Heart left ventricle (tissue), 16 donors: ENCODE results near the gene ERF. TPM values are rescaled to one million over a fixed set of nuclear protein-coding genes. Genes with fewer than 3 reads are reported as not detected.

Source experiments
- ATAC-seq, 4 donors: fragments of 200-7000 bp; cut with Tn5 transposase; one replicate each; pipeline ENCODE4 v1.9.1; 2020 to 2022; ENCODE audit warnings: moderate library complexity in 4 of 4, mild to moderate bottlenecking in 3 of 4, moderate number of reproducible peaks in 1 of 4
- DNase-seq, 5 donors: peaks; one replicate each; pipeline ENCODE4 v3.0.0-alpha.2; 2020
- H3K27ac ChIP-seq, 12 donors: fragments of 200-600 bp; sonication (generic) in 4 of 12; one replicate each; pipeline versions ENCODE4 v1.5.0 to v1.8.0; 2016 to 2022; ENCODE audit warnings: mild to moderate bottlenecking in 2 of 12
- H3K27me3 ChIP-seq, 9 donors: fragments of 200-600 bp; sonication (generic) in 2 of 9; one replicate each; pipeline versions ENCODE4 v1.5.1 to v1.8.0; 2016 to 2022; ENCODE audit warnings: mild to moderate bottlenecking in 3 of 9
- H3K36me3 ChIP-seq, 9 donors: fragments of 200-600 bp; sonication (generic) in 2 of 9; one replicate each; pipeline versions ENCODE4 v1.5.0 to v1.8.0; 2018 to 2022; ENCODE audit warnings: mild to moderate bottlenecking in 2 of 9
- H3K4me1 ChIP-seq, 12 donors: fragments of 200-600 bp; sonication (generic) in 4 of 12; one replicate each; pipeline versions ENCODE4 v1.5.0 to v1.8.0; 2016 to 2022; ENCODE audit warnings: mild to moderate bottlenecking in 3 of 12
- H3K4me3 ChIP-seq, 12 donors: fragments of 200-600 bp; sonication (generic) in 4 of 12; one replicate each; pipeline versions ENCODE4 v1.5.0 to v1.8.0; 2017 to 2022; ENCODE audit warnings: mild to moderate bottlenecking in 9 of 12, moderate library complexity in 4 of 12
- H3K9me3 ChIP-seq, 12 donors: fragments of 200-600 bp; sonication (generic) in 4 of 12; one replicate each; pipeline versions ENCODE4 v1.5.0 to v1.8.0; 2016 to 2022; ENCODE audit warnings: mild to moderate bottlenecking in 1 of 12
- CTCF ChIP-seq, 12 donors: fragments of 200-600 bp; sonication (generic) in 4 of 12; IDR thresholded peaks; one replicate each; pipeline versions ENCODE4 v1.5.0 to v1.8.0; 2018 to 2022; ENCODE audit warnings: antibody characterized with exemption in 12 of 12, mild to moderate bottlenecking in 5 of 12
- POLR2A ChIP-seq, 2 donors: fragments of 450-650 bp; IDR thresholded peaks; one replicate each; pipeline ENCODE4 v1.6.1; 2017; ENCODE audit warnings: antibody characterized with exemption in 2 of 2, mild to moderate bottlenecking in 2 of 2, moderate library complexity in 2 of 2
- WGBS, 4 donors: extraction: QIAGEN DNeasy Blood & Tissue Kit in 2 of 4; methylation state at CpG; one replicate each; pipeline versions ENCODE4 v1.1.5 to v1.1.7; 2013 to 2018; 5-methylcytosine and 5-hydroxymethylcytosine counted together
- intact Hi-C, 10 donors: fragments of 100-400 bp; cut with DNase I; formaldehyde crosslinking; loops; one replicate each; pipeline versions ENCODE4 v1.11.1 to v1.14.2; 2022
- polyA plus RNA-seq, 2 donors: library from polyadenylated mRNA; stranded (reverse); fragments of 200-250 nt; gene quantifications; one replicate each; pipeline ENCODE4 v1.2.3, GENCODE V29; 2013
- total RNA-seq, 9 donors: library from RNA; depleted of rRNA in 2 of 9; stranded (reverse); fragments of >200 nt in 2 of 9; fragmentation: NEBNext Ultra II Directional in 3 of 9; extraction: Animal tissue kit (Norgen Biotek cat#: 25700) in 3 of 9; gene quantifications; one replicate each; pipeline versions ENCODE4 v1.1.0 to v1.2.4, GENCODE V29; 2016 to 2023
- donor health status: ischemic (EF 13 %, LVEDD 7.1; RV severe dilation, severe dysfunction).
- donor health status: healthy with polysubstance abuse.
- donor health status: DM: no; HTN: yes; CAD: no.
- donor health status: DM: no; HTN: no; CAD: no.
- donor health status: ischemic (EF 25% LVEDD 6.9; RV normal size, moderate dysfunction).
- donor health status: ischemic (EF 25% LVEDD 5.7; RV mildly dilated, moderate dysfunction).
- donor health status: healthy.
- donor health status: DM: yes; HTN: yes; CAD: no.
- donor health status: ischemic (EF 35%, LVEDD 5.7; RV mildly dilated, moderate dysfunction).
- donor health status: nonischemic (EF 11% LVEDD 7.7; RV severe dilation, severe dysfunction).
- donor health status: DM: yes; HTN: yes; CAD: no.
- donor health status: PGD.
- donor health status: ischemic (EF 29% LVEDD 5.4; RV normal size, mild dysfunction).
- donor health status: nonischemic (EF 23%, LVEDD 6.1; RV moderate dilation, normal function).

The ERF gene
- total and polyA plus RNA-seq, 11 donors = 26.1 to 49.7 (median 35.5) TPM

DNA sequence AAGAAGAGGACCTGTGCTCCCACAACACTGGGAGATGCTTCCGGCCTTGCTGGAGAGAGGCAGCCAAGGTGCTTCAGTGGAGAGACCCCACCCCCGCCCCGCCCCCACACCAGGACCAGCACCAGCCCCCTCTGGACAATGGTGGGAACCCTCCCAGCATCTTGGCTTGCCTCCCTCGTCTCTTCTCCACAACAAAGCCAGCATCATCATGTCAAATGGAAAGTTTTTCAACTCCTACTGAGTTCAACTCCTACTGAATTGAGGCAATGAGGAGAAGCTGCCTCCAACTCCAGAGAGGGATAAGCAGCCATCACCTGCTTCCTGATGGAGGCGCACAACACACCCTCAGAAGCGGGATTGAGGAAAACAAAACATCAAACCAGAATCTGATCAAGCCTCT is 50.3 kb downstream of the ERF start:
- intact Hi-C loops = no loop called here

GRCh38 chr19:42203700-42204099 is 51.2 kb downstream of the ERF start:
- no peaks in the 10 kb centered on the region for H3K27me3 ChIP-seq
- H3K9me3 ChIP-seq = no peaks in the 10 kb centered on the region
- no peak for DNase-seq
- H3K4me1 ChIP-seq = peaks cover 0 to 73% (median 12%) of the 10 kb centered on the region in 12 donors
- no peak for ATAC-seq
- peaks cover 0 to 93% (median 76%) of the 10 kb centered on the region in 9 donors for H3K36me3 ChIP-seq
- 86 to 100% (median 94%) methylated on average over 2 of the region's 2 CpGs for WGBS, 4 donors
- peak overlapping the region in 1 of 12 donors; percentile 97 for H3K27ac ChIP-seq
- TF ChIP-seq POLR2A (IDR thresholded peaks at IDR 0.05) (no peak), CTCF (IDR thresholded peaks at IDR 0.05) (no peak)
- H3K4me3 ChIP-seq = no peak overlapping the region
- intact Hi-C loops = no loop called here

More for the DNA sequence above, 50.3 kb downstream of the ERF start:
- no peak for TF ChIP-seq CTCF (IDR thresholded peaks at IDR 0.05)
- peaks cover 0 to 93% (median 77%) of the 10 kb centered on the region in 9 donors for H3K36me3 ChIP-seq
- no peak overlapping the region for H3K4me3 ChIP-seq
- no peak overlapping the region for H3K27ac ChIP-seq
- no peak for ATAC-seq
- no peaks in the 10 kb centered on the region for H3K9me3 ChIP-seq
- H3K4me1 ChIP-seq = peaks cover 0 to 72% (median 7%) of the 10 kb centered on the region in 12 donors
- H3K27me3 ChIP-seq = no peaks in the 10 kb centered on the region
- WGBS, 4 donors = 87 to 98% (median 89%) methylated on average over 4 to 6 of the region's 6 CpGs
- DNase-seq = peak in 1 of 5 donors; percentile 1

GRCh38 chr19:42202290-42202880 is 52.5 kb downstream of the ERF start:
- no peak for ATAC-seq
- H3K27ac ChIP-seq = peak overlapping the region in 4 of 12 donors; percentile 39 to 97 (median 58)
- H3K4me3 ChIP-seq = peak overlapping the region in 1 of 12 donors; percentile 44
- DNase-seq = no peak
- no peaks in the 10 kb centered on the region for H3K9me3 ChIP-seq
- H3K4me1 ChIP-seq = peaks cover 0 to 71% (median 12%) of the 10 kb centered on the region in 12 donors
- no peaks in the 10 kb centered on the region for H3K27me3 ChIP-seq
- no peak for TF ChIP-seq CTCF (IDR thresholded peaks at IDR 0.05)
- no peak for TF ChIP-seq POLR2A (IDR thresholded peaks at IDR 0.05)
- H3K36me3 ChIP-seq = peaks cover 0 to 90% (median 70%) of the 10 kb centered on the region in 9 donors
- WGBS, 4 donors = 79 to 89% (median 85%) methylated on average over 5 of the region's 5 CpGs
- intact Hi-C loops = no loop called here

DNA sequence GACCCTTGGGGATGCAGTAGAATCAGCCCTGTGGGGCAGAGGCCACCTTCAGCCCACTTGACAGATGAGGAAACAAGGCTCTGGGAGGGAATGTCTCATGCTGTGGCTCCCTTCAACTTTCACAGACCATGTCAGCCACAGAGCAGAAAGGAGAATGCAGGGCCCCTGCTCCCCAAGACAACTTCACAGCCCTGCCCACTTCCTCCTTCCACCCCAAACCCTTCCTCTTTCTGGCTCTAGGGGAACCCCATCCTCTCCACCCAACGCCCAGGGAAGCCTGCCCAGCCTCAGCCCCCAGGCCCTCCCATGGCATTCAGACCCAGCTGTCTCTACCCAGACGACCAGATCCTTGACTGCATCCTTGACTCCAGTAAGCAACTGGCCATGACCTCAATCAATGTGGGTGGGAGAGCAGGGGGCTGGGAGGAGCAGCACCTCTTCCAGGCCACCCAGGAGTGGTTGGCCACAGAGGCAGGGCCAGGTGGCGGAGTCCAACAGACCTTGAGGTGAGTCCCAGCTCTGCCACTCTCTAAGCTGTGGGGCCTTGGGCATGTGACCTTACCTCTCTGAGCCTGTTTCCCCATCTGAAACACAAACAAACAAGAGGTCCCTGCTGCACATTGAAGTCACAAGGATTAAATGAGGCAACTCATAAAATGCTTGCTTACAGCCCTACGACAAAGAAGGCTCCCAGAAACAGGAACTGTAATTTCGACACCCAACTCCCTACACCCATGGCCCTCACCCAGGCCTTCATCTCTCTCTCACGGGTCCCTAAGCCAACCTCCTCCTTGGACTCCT is 53.2 kb downstream of the ERF start:
- TF ChIP-seq CTCF (IDR thresholded peaks at IDR 0.05) (no peak), POLR2A (IDR thresholded peaks at IDR 0.05) (no peak)
- WGBS, 4 donors = 73 to 90% (median 77%) methylated on average over 6 of the region's 6 CpGs
- no peaks in the 10 kb centered on the region for H3K9me3 ChIP-seq
- DNase-seq (peak in 4 of 5 donors; percentile 42 to 80 (median 51)), ATAC-seq (peak; percentile 41 to 75 (median 60))
- peak overlapping the region in 6 of 12 donors; percentile 30 to 97 (median 52) for H3K27ac ChIP-seq
- H3K4me1 ChIP-seq = peaks cover 0 to 71% (median 12%) of the 10 kb centered on the region in 12 donors
- intact Hi-C loops = no loop called here
- peaks cover 0 to 88% (median 66%) of the 10 kb centered on the region in 9 donors for H3K36me3 ChIP-seq
- H3K27me3 ChIP-seq = no peaks in the 10 kb centered on the region
- H3K4me3 ChIP-seq = peak overlapping the region in 1 of 12 donors; percentile 44
